ENCODE data around the gene C19orf73.

- TF ChIP-seq CTCF (IDR thresholded peaks at IDR 0.05), result no peak
- TF ChIP-seq POLR2A (IDR thresholded peaks at IDR 0.05), result no peak
Measured at GRCh38 chr19:49104229-49104864, 14.6 kb downstream of the C19orf73 start.

Data from prostate gland (tissue), 2 donors.